Fibroblast of pulmonary artery (primary cell): ENCODE measurements around the gene CUL3.

ENCODE experiments used
- DNase-seq: peaks from one replicate; pipeline ENCODE4 v3.0.0-alpha.2; 2010; ENCODE audit warnings: low read depth
- H3K4me3 ChIP-seq: replicated peaks from 2 replicates; pipeline ENCODE4 v1.5.1; 2011; ENCODE audit warnings: low read depth, mild to moderate bottlenecking, control low read depth, low read length, moderate library complexity
- CTCF ChIP-seq: IDR thresholded peaks from 2 replicates; pipeline ENCODE4 v1.5.1; 2011; ENCODE audit warnings: mild to moderate bottlenecking, control low read depth, low read length, inconsistent platforms; ENCODE audit errors: missing control alignments

Gene CUL3

GRCh38 chr2:224585211-224586088, at the start of gene CUL3:
CUL3 (minus strand) TSS chr2:224585363; CDS start chr2:224585009, 354 bp downstream.
- no peak for TF ChIP-seq CTCF
- H3K4me3 ChIP-seq, result peak within 1 kb of the TSS; percentile 90
- peak; percentile 98 for DNase-seq

- no peak overlapping the region for H3K4me3 ChIP-seq
- TF ChIP-seq CTCF, result no peak
- DNase-seq, result no peak
These were observed 45.7 kb upstream of the CUL3 start for GRCh38 chr2:224630659-224631550.

- no peak for DNase-seq
- H3K4me3 ChIP-seq, result no peak overlapping the region
- TF ChIP-seq CTCF, result no peak
These were observed 43.3 kb upstream of the CUL3 start for GRCh38 chr2:224628416-224628815.

GRCh38 chr2:224626735-224627134, 41.6 kb upstream of the CUL3 start:
- no peak for TF ChIP-seq CTCF
- DNase-seq, result no peak
- no peak overlapping the region for H3K4me3 ChIP-seq

GRCh38 chr2:224613543-224614286, 28.6 kb upstream of the CUL3 start:
- no peak for DNase-seq
- no peak for TF ChIP-seq CTCF
- no peak overlapping the region for H3K4me3 ChIP-seq

- TF ChIP-seq CTCF, result no peak
- no peak for DNase-seq
- H3K4me3 ChIP-seq, result no peak overlapping the region
These were observed 27.4 kb upstream of the CUL3 start for GRCh38 chr2:224612578-224612977.
